ENCODE data around the gene ZNF274. TPM values are rescaled to one million over a fixed set of nuclear protein-coding genes. Genes with fewer than 3 reads are reported as not detected.

The ZNF274 gene
- total and polyA plus RNA-seq, 2 of the 8 experiments (the other 6 are each of a cell fraction or from before 2014, with no cell fraction given) = 13.3 to 25.1 TPM

DNA sequence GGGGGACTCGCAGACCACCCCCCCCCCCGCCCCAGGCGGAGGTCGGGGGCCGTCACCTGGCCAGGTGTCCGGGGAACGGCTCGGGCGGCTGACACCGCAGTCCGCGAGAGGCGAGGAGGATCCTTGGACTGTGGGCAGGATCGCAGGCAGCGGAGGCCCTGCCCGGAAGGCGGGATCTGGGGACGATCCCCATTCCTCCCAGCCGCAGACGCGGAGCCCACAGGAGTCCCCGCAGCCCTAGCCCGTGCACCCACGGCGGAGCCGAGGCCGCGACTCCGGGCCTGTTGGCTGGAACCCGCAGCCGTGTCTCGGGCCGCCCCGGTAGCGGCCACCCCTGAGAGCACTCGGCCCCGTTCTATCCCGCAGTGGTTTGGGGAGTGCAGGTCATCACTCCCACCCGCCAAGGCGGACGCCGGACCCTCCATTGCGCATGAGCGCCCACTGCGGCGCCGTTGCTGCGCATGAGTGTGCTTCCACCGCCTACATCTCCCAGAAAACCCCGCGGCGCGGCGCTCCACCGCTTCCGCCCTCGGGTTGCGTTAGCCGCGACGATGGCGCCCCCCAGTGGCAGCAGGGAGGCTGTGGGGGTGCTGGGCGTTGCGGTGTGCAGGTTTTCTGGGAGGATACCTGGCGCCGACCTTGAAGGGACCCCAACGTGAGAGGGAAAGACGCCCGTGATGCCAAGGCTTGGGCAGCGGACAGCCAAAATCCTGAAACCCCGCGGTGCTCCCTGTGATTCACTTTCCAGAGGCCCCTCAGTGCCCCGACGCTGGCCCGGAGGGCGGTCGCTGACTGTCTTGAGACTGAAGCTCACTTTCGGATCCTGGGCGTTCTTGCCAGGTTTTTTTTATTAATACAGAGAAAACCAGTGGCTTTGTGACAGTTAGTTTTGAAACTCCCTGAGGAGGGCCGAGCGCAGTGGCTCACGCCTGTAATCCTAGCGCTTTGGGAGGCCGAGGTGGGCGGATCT, 27.9 kb upstream of the ZNF274 start (continued):
- TF ChIP-seq, protein P1, sequence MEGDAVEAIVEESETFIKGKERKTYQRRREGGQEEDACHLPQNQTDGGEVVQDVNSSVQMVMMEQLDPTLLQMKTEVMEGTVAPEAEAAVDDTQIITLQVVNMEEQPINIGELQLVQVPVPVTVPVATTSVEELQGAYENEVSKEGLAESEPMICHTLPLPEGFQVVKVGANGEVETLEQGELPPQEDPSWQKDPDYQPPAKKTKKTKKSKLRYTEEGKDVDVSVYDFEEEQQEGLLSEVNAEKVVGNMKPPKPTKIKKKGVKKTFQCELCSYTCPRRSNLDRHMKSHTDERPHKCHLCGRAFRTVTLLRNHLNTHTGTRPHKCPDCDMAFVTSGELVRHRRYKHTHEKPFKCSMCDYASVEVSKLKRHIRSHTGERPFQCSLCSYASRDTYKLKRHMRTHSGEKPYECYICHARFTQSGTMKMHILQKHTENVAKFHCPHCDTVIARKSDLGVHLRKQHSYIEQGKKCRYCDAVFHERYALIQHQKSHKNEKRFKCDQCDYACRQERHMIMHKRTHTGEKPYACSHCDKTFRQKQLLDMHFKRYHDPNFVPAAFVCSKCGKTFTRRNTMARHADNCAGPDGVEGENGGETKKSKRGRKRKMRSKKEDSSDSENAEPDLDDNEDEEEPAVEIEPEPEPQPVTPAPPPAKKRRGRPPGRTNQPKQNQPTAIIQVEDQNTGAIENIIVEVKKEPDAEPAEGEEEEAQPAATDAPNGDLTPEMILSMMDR (IDR thresholded peaks at IDR 0.05; ENCODE audit: control extremely low read depth in 1 of 3, insufficient read depth in 1 of 3, low read depth in 1 of 3, low read length in 3 of 3) = peak; percentile 97 to 98 (median 97)
- TF ChIP-seq CBX8 (IDR thresholded peaks at IDR 0.05; ENCODE audit: borderline replicate concordance, low read depth, low read length) (no peak), SP1 (IDR thresholded peaks at IDR 0.05; ENCODE audit: low read depth, low read length) (0 out of 2 replicates have a peak, but pooled peaks have one; percentile 35), SUZ12 (IDR thresholded peaks at IDR 0.05; ENCODE audit: low read length) (no peak), KDM5A (IDR thresholded peaks at IDR 0.05; ENCODE audit: low read length) (0 out of 2 replicates have a peak, but pooled peaks have one; percentile 34), SIRT6 (IDR thresholded peaks at IDR 0.05; ENCODE audit: low read length) (no peak), CBX5 (IDR thresholded peaks at IDR 0.05; ENCODE audit: low read depth, low read length) (no peak), SP4 (IDR thresholded peaks at IDR 0.05; ENCODE audit: low read length) (peak; percentile 81; the same call in 1 of the 2 replicates), GABPA (IDR thresholded peaks at IDR 0.05; ENCODE audit: borderline replicate concordance, insufficient read depth, low read length) (peak; percentile 72; the same call in 1 of the 2 replicates), POLR2AphosphoS5 (IDR thresholded peaks at IDR 0.05; ENCODE audit: low read depth, low read length) (peak; percentile 74), CEBPB (IDR thresholded peaks at IDR 0.05; ENCODE audit: low read depth, low read length) (peak; percentile 72; the same call in 1 of the 2 replicates)
